Upper lobe of right lung (tissue), 1 donor: ENCODE data around the gene FAM193B. TPM values are rescaled to one million over a fixed set of nuclear protein-coding genes. Genes with fewer than 3 reads are reported as not detected.

ENCODE experiments used
- ATAC-seq: fragments of 200-7000 bp; cut with Tn5 transposase; one replicate; pipeline ENCODE4 v1.9.1; 2020; ENCODE audit warnings: mild to moderate bottlenecking, moderate library complexity
- DNase-seq: peaks from one replicate; pipeline ENCODE4 v3.0.0-alpha.2; 2020
- H3K27ac ChIP-seq: fragments of 200-600 bp; one replicate; pipeline ENCODE4 v1.8.0; 2022
- H3K27me3 ChIP-seq: fragments of 200-600 bp; one replicate; pipeline ENCODE4 v1.8.0; 2022; ENCODE audit warnings: mild to moderate bottlenecking
- H3K36me3 ChIP-seq: fragments of 200-600 bp; one replicate; pipeline ENCODE4 v1.8.0; 2022
- H3K4me1 ChIP-seq: fragments of 200-600 bp; one replicate; pipeline ENCODE4 v1.8.0; 2022
- H3K4me3 ChIP-seq: fragments of 200-600 bp; one replicate; pipeline ENCODE4 v1.8.0; 2022; ENCODE audit warnings: mild to moderate bottlenecking
- H3K9me3 ChIP-seq: fragments of 200-600 bp; one replicate; pipeline ENCODE4 v1.8.0; 2022
- CTCF ChIP-seq: fragments of 200-600 bp; IDR thresholded peaks from one replicate; pipeline ENCODE4 v1.8.0; 2022; ENCODE audit warnings: antibody characterized with exemption
- intact Hi-C: fragments of 100-400 bp; cut with DNase I; formaldehyde crosslinking; loops from one replicate; pipeline ENCODE4 v1.11.0; 2022
- total RNA-seq: library from RNA; stranded (reverse); fragmentation: NEBNext Ultra II Directional; extraction: Animal tissue kit (Norgen Biotek cat#: 25700); gene quantifications from one replicate; pipeline ENCODE4 v1.2.1, GENCODE V29; 2021
- donor health status: DM: no; HTN: yes; CAD: no; lungs with severe emphysema.

FAM193B gene
- total RNA-seq, 1 donor from 2014 or later, result 76.3 TPM

GRCh38 chr5:177509381-177509951 is 44.9 kb downstream of the FAM193B start, which contains the start of gene DOK3:
DOK3 (minus strand) TSS chr5:177509826; CDS start chr5:177509540, 286 bp downstream.
- Histone ChIP-seq H3K27me3 (no peaks in the 10 kb centered on the region), H3K4me1 (no peaks in the 10 kb centered on the region), H3K9me3 (no peaks in the 10 kb centered on the region), H3K36me3 (peaks cover 42% of the 10 kb centered on the region), H3K4me3 (peak within 1 kb of the TSS; percentile 59), H3K27ac (peak within 1 kb of the TSS; percentile 87)
- peak; percentile 85 for DNase-seq
- peak; percentile 73 for ATAC-seq
- no peak for TF ChIP-seq CTCF
- intact Hi-C loops, result no loop called here

GRCh38 chr5:177508837-177509236 is 45.5 kb downstream of the FAM193B start:
- H3K27ac ChIP-seq, result peak overlapping the region; percentile 87
- no peak for DNase-seq
- H3K4me3 ChIP-seq, result peak overlapping the region; percentile 59
- H3K9me3 ChIP-seq, result no peaks in the 10 kb centered on the region
- H3K36me3 ChIP-seq, result peaks cover 36% of the 10 kb centered on the region
- intact Hi-C loops, result no loop called here
- ATAC-seq, result no peak
- H3K4me1 ChIP-seq, result no peaks in the 10 kb centered on the region
- no peaks in the 10 kb centered on the region for H3K27me3 ChIP-seq
- no peak for TF ChIP-seq CTCF

GRCh38 chr5:177508221-177508611 is 46.1 kb downstream of the FAM193B start:
- Histone ChIP-seq H3K27ac (peak overlapping the region; percentile 87), H3K27me3 (no peaks in the 10 kb centered on the region), H3K36me3 (peaks cover 29% of the 10 kb centered on the region), H3K4me3 (peak overlapping the region; percentile 59), H3K4me1 (no peaks in the 10 kb centered on the region), H3K9me3 (no peaks in the 10 kb centered on the region)
- intact Hi-C loops, result no loop called here
- TF ChIP-seq CTCF, result no peak
- no peak for DNase-seq
- no peak for ATAC-seq

- Histone ChIP-seq H3K27ac (no peak overlapping the region), H3K27me3 (no peaks in the 10 kb centered on the region), H3K36me3 (peaks cover 24% of the 10 kb centered on the region), H3K4me3 (peak overlapping the region; percentile 59), H3K4me1 (no peaks in the 10 kb centered on the region), H3K9me3 (no peaks in the 10 kb centered on the region)
- no peak for TF ChIP-seq CTCF
- intact Hi-C loops, result no loop called here
- no peak for DNase-seq
- ATAC-seq, result peak; percentile 4
Observed at GRCh38 chr5:177507596-177508220, 46.7 kb downstream of the FAM193B start.

GRCh38 chr5:177507165-177507564 is 47.2 kb downstream of the FAM193B start:
- intact Hi-C loops, result no loop called here
- H3K4me1 ChIP-seq, result no peaks in the 10 kb centered on the region
- H3K9me3 ChIP-seq, result no peaks in the 10 kb centered on the region
- H3K36me3 ChIP-seq, result peaks cover 19% of the 10 kb centered on the region
- TF ChIP-seq CTCF, result no peak
- H3K27me3 ChIP-seq, result no peaks in the 10 kb centered on the region
- ATAC-seq (no peak), DNase-seq (no peak)
- no peak overlapping the region for H3K27ac ChIP-seq
- no peak overlapping the region for H3K4me3 ChIP-seq
